ENCODE data around the gene PKD2.
A peak's percentile ranks its signal among the peaks of the same experiment; 100 is the strongest.

Gene PKD2

GRCh38 chr4:88027611-88028608, 20.5 kb downstream of the PKD2 start:
- H3K27me3 ChIP-seq (ENCODE audit: control insufficient read depth in 1 of 2, insufficient read depth in 2 of 2, low read length in 2 of 2), result no peaks in the 10 kb centered on the region
- no peaks in the 10 kb centered on the region for H3K9me3 ChIP-seq (ENCODE audit: control insufficient read depth in 2 of 2, low read length in 2 of 2)
- no peak overlapping the region for H3K4me3 ChIP-seq (ENCODE audit: low read length in 2 of 2)
- peaks cover 9 to 15% of the 10 kb centered on the region in 2 donors for H3K36me3 ChIP-seq (ENCODE audit: control insufficient read depth in 2 of 2, insufficient read depth in 2 of 2, low read length in 2 of 2)
- H3K27ac ChIP-seq (ENCODE audit: low read length), result no peak overlapping the region
- no peak overlapping the region for H3K9ac ChIP-seq (ENCODE audit: low read length in 2 of 2)
- peaks cover 4% of the 10 kb centered on the region for H3K4me1 ChIP-seq (ENCODE audit: control insufficient read depth, insufficient read depth, low read length)

DNA sequence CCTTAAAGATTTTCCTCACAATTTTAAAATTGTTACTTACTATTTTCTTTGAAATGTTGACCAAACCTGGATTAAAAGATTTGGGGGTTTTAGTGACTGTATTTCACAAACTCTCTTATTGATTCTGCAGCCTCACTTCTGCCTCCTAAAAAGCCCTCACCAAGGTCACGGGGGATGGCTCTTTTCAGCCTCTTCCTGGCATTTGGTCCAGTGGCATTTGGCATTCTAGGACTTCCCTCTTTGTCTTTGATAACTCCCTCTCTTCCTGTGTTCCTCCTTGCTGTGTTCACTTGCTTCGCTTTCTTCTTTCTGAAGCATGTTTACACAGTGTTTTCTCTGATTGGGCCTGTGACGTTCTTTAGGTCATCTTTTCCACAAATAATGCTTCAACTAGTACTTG, 21.5 kb downstream of the PKD2 start:
- Histone ChIP-seq H3K9me3 (ENCODE audit: control insufficient read depth in 2 of 2, low read length in 2 of 2) (no peaks in the 10 kb centered on the region), H3K9ac (ENCODE audit: low read length in 2 of 2) (no peak overlapping the region), H3K4me3 (ENCODE audit: low read length in 2 of 2) (no peak overlapping the region), H3K4me1 (ENCODE audit: control insufficient read depth, insufficient read depth, low read length) (no peaks in the 10 kb centered on the region), H3K27ac (ENCODE audit: low read length) (no peak overlapping the region), H3K27me3 (ENCODE audit: control insufficient read depth in 1 of 2, insufficient read depth in 2 of 2, low read length in 2 of 2) (no peaks in the 10 kb centered on the region), H3K36me3 (ENCODE audit: control insufficient read depth in 2 of 2, insufficient read depth in 2 of 2, low read length in 2 of 2) (peaks cover 12 to 17% of the 10 kb centered on the region in 2 donors)

DNA sequence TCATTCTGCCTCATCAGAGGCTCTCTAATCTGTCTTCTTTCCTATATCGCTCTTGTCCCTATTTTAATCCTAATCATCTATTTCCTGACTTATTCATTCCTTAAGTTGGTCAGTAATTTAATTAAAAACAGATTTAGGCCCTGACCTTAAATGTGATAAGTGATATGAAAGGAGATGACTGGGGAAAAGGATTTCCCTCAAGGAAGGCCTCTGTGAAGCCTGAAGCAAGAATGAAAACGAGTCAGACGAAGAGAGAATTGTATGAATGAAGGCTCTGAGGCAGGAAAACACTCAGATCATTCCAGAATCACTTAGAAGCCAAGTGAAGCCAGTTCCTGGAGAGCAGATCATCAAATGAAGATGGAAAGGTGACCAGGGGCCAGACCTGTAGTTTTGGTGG, 22.1 kb downstream of the PKD2 start:
- H3K27me3 ChIP-seq (ENCODE audit: control insufficient read depth in 1 of 2, insufficient read depth in 2 of 2, low read length in 2 of 2), result no peaks in the 10 kb centered on the region
- no peak overlapping the region for H3K4me3 ChIP-seq (ENCODE audit: low read length in 2 of 2)
- no peak overlapping the region for H3K27ac ChIP-seq (ENCODE audit: low read length)
- H3K9me3 ChIP-seq (ENCODE audit: control insufficient read depth in 2 of 2, low read length in 2 of 2), result no peaks in the 10 kb centered on the region
- no peak overlapping the region for H3K9ac ChIP-seq (ENCODE audit: low read length in 2 of 2)
- no peaks in the 10 kb centered on the region for H3K4me1 ChIP-seq (ENCODE audit: control insufficient read depth, insufficient read depth, low read length)
- peaks cover 12 to 17% of the 10 kb centered on the region in 2 donors for H3K36me3 ChIP-seq (ENCODE audit: control insufficient read depth in 2 of 2, insufficient read depth in 2 of 2, low read length in 2 of 2)

DNA sequence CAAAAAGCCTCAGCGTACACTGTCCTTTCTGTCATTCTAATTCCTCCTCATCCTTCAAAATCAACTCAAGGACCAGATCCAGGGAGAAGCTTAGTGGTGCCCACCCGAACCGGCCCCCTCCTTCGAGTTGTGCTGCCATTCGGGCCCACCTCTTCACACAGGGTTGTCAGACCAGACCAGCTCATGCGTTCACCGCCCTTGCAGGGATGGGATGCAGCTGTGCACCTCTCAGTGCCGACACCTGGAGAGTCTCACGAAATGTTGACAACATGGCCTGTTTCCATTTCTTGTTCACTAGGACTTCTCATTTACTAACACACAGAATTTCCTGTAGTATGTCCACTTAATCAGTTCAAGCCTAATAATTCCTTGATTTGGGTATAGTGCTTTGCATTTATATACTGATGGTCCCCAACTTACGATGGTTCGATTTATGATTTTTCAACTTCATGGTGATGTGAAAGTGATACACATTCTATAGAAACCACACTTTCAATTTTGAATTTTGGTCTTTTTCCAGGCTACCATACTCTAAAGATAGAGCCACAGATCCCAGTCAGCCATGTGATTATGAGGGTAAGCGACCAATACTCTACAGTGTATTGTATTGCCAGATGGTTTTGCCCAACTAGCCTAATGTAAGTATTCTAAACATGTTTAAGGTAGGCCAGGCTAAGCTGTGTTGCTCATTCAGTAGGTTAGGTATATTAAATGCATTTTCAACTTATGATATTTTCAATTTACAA, 23.3 kb downstream of the PKD2 start:
- H3K27me3 ChIP-seq (ENCODE audit: control insufficient read depth in 1 of 2, insufficient read depth in 2 of 2, low read length in 2 of 2), result no peaks in the 10 kb centered on the region
- H3K4me1 ChIP-seq (ENCODE audit: control insufficient read depth, insufficient read depth, low read length), result no peaks in the 10 kb centered on the region
- H3K36me3 ChIP-seq (ENCODE audit: control insufficient read depth in 2 of 2, insufficient read depth in 2 of 2, low read length in 2 of 2), result peaks cover 13 to 21% of the 10 kb centered on the region in 2 donors
- no peak overlapping the region for H3K4me3 ChIP-seq (ENCODE audit: low read length in 2 of 2)
- no peak overlapping the region for H3K27ac ChIP-seq (ENCODE audit: low read length)
- H3K9ac ChIP-seq (ENCODE audit: low read length in 2 of 2), result no peak overlapping the region
- H3K9me3 ChIP-seq (ENCODE audit: control insufficient read depth in 2 of 2, low read length in 2 of 2), result no peaks in the 10 kb centered on the region

DNA sequence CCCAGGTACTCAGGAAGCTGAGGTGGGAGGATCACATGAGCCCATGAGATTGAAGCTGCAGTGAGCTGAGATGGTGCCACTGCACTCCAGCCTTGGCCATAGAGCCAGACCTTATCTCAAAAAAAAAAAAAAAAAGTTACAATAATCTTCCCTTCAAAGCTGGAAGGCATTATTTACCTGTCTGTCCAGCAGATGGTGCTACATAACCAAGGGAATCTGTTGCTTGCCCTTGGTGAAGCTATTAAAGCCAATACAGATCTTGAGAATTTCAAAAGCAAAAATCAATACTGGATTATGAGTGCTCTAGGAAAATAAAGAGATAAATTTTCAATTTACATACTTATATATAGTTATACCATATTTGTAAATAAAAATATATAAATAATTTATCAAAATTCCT, 25.9 kb downstream of the PKD2 start:
- no peaks in the 10 kb centered on the region for H3K27me3 ChIP-seq (ENCODE audit: control insufficient read depth in 1 of 2, insufficient read depth in 2 of 2, low read length in 2 of 2)
- H3K9me3 ChIP-seq (ENCODE audit: control insufficient read depth in 2 of 2, low read length in 2 of 2), result no peaks in the 10 kb centered on the region
- H3K9ac ChIP-seq (ENCODE audit: low read length in 2 of 2), result no peak overlapping the region
- H3K4me3 ChIP-seq (ENCODE audit: low read length in 2 of 2), result no peak overlapping the region
- no peaks in the 10 kb centered on the region for H3K4me1 ChIP-seq (ENCODE audit: control insufficient read depth, insufficient read depth, low read length)
- H3K36me3 ChIP-seq (ENCODE audit: control insufficient read depth in 2 of 2, insufficient read depth in 2 of 2, low read length in 2 of 2), result peaks cover 38 to 40% of the 10 kb centered on the region in 2 donors
- no peak overlapping the region for H3K27ac ChIP-seq (ENCODE audit: low read length)

DNA sequence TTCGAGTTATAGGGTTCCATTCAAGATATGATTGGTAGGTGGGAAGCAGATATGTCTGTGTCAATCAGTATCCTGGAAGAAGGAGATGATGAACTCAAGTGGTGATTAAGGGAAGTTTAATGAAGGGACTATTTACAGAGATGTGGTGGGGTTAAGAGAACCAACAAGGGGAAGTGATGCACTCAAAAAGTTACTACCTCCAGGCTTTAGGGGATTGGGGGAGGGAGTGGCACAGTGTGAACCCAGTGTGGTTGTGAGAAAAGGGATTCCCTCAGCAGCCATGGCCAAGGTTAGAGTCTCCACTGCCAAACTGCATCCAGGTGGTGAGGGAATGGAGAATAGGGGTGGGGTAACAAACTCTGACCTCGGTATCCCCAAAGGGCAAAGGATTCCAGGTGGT, 27.9 kb downstream of the PKD2 start:
- no peak overlapping the region for H3K4me3 ChIP-seq (ENCODE audit: low read length in 2 of 2)
- no peak overlapping the region for H3K27ac ChIP-seq (ENCODE audit: low read length)
- no peaks in the 10 kb centered on the region for H3K27me3 ChIP-seq (ENCODE audit: control insufficient read depth in 1 of 2, insufficient read depth in 2 of 2, low read length in 2 of 2)
- H3K9me3 ChIP-seq (ENCODE audit: control insufficient read depth in 2 of 2, low read length in 2 of 2), result no peaks in the 10 kb centered on the region
- peaks cover 48 to 54% of the 10 kb centered on the region in 2 donors for H3K36me3 ChIP-seq (ENCODE audit: control insufficient read depth in 2 of 2, insufficient read depth in 2 of 2, low read length in 2 of 2)
- H3K9ac ChIP-seq (ENCODE audit: low read length in 2 of 2), result no peak overlapping the region
- no peaks in the 10 kb centered on the region for H3K4me1 ChIP-seq (ENCODE audit: control insufficient read depth, insufficient read depth, low read length)

GRCh38 chr4:88037447-88037846, 30.0 kb downstream of the PKD2 start:
- no peak overlapping the region for H3K9ac ChIP-seq (ENCODE audit: low read length in 2 of 2)
- no peak overlapping the region for H3K4me3 ChIP-seq (ENCODE audit: low read length in 2 of 2)
- no peaks in the 10 kb centered on the region for H3K4me1 ChIP-seq (ENCODE audit: control insufficient read depth, insufficient read depth, low read length)
- no peaks in the 10 kb centered on the region for H3K27me3 ChIP-seq (ENCODE audit: control insufficient read depth in 1 of 2, insufficient read depth in 2 of 2, low read length in 2 of 2)
- no peak overlapping the region for H3K27ac ChIP-seq (ENCODE audit: low read length)
- no peaks in the 10 kb centered on the region for H3K9me3 ChIP-seq (ENCODE audit: control insufficient read depth in 2 of 2, low read length in 2 of 2)
- H3K36me3 ChIP-seq (ENCODE audit: control insufficient read depth in 2 of 2, insufficient read depth in 2 of 2, low read length in 2 of 2), result peaks cover 64 to 68% of the 10 kb centered on the region in 2 donors

GRCh38 chr4:88037936-88038335, 30.5 kb downstream of the PKD2 start:
- peaks cover 3% of the 10 kb centered on the region for H3K4me1 ChIP-seq (ENCODE audit: control insufficient read depth, insufficient read depth, low read length)
- H3K36me3 ChIP-seq (ENCODE audit: control insufficient read depth in 2 of 2, insufficient read depth in 2 of 2, low read length in 2 of 2), result peaks cover 65 to 70% of the 10 kb centered on the region in 2 donors
- no peak overlapping the region for H3K9ac ChIP-seq (ENCODE audit: low read length in 2 of 2)
- H3K9me3 ChIP-seq (ENCODE audit: control insufficient read depth in 2 of 2, low read length in 2 of 2), result no peaks in the 10 kb centered on the region
- H3K27ac ChIP-seq (ENCODE audit: low read length), result no peak overlapping the region
- H3K4me3 ChIP-seq (ENCODE audit: low read length in 2 of 2), result no peak overlapping the region
- no peaks in the 10 kb centered on the region for H3K27me3 ChIP-seq (ENCODE audit: control insufficient read depth in 1 of 2, insufficient read depth in 2 of 2, low read length in 2 of 2)

DNA sequence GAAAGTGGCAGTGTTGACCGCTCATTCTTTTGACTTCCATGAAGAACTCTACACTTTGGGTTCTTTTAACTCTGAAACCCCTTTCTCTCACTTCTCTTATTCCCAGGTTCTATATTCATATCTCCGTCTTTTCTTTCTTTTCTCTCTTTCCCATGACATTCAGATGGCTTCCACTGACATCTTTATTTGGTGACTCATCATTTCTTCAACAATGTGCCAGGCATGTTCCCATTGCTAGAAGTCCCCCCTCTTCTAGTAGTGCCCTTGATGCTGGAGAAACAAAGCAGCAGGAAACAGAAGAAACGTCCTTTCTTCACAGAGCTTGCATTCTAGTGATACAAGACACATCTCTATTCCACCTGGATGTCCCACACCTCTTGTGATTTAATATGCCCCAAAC, 33.3 kb downstream of the PKD2 start:
- peak overlapping the region; percentile 18 for H3K27ac ChIP-seq (ENCODE audit: low read length)
- H3K9ac ChIP-seq (ENCODE audit: low read length in 2 of 2), result no peak overlapping the region
- no peak overlapping the region for H3K4me3 ChIP-seq (ENCODE audit: low read length in 2 of 2)
- no peaks in the 10 kb centered on the region for H3K9me3 ChIP-seq (ENCODE audit: control insufficient read depth in 2 of 2, low read length in 2 of 2)
- H3K27me3 ChIP-seq (ENCODE audit: control insufficient read depth in 1 of 2, insufficient read depth in 2 of 2, low read length in 2 of 2), result no peaks in the 10 kb centered on the region
- peaks cover 3% of the 10 kb centered on the region for H3K4me1 ChIP-seq (ENCODE audit: control insufficient read depth, insufficient read depth, low read length)
- H3K36me3 ChIP-seq (ENCODE audit: control insufficient read depth in 2 of 2, insufficient read depth in 2 of 2, low read length in 2 of 2), result peaks cover 83 to 85% of the 10 kb centered on the region in 2 donors

- Histone ChIP-seq H3K36me3 (ENCODE audit: control insufficient read depth in 2 of 2, insufficient read depth in 2 of 2, low read length in 2 of 2) (peaks cover 81 to 83% of the 10 kb centered on the region in 2 donors), H3K4me1 (ENCODE audit: control insufficient read depth, insufficient read depth, low read length) (peaks cover 3% of the 10 kb centered on the region), H3K27me3 (ENCODE audit: control insufficient read depth in 1 of 2, insufficient read depth in 2 of 2, low read length in 2 of 2) (no peaks in the 10 kb centered on the region), H3K9me3 (ENCODE audit: control insufficient read depth in 2 of 2, low read length in 2 of 2) (no peaks in the 10 kb centered on the region), H3K27ac (ENCODE audit: low read length) (no peak overlapping the region), H3K9ac (ENCODE audit: low read length in 2 of 2) (no peak overlapping the region), H3K4me3 (ENCODE audit: low read length in 2 of 2) (no peak overlapping the region)
These were observed 34.2 kb downstream of the PKD2 start for GRCh38 chr4:88041626-88042025.
